Forelimb muscle (tissue), 1 donor: ENCODE results near the gene LRPAP1. TPM values are rescaled to one million over a fixed set of nuclear protein-coding genes. Genes with fewer than 3 reads are reported as not detected.
A peak's percentile ranks its signal among the peaks of the same experiment; 100 is the strongest.
"Not testable (repeated sequence)": the region's sequence is repeated elsewhere in the genome, so short reads cannot be mapped to it uniquely, and the experiment has no call there.

Experiments used
- DNase-seq: peaks from one replicate; pipeline ENCODE4 v3.0.0-alpha.2; 2013; ENCODE audit warnings: low read depth
- polyA plus RNA-seq: library from polyadenylated mRNA; unstranded; fragments of 120-200 nt; gene quantifications from one replicate; pipeline ENCODE4 v1.2.1, GENCODE V29; 2013; ENCODE audit not compliant: insufficient read length

Gene LRPAP1, protein sequence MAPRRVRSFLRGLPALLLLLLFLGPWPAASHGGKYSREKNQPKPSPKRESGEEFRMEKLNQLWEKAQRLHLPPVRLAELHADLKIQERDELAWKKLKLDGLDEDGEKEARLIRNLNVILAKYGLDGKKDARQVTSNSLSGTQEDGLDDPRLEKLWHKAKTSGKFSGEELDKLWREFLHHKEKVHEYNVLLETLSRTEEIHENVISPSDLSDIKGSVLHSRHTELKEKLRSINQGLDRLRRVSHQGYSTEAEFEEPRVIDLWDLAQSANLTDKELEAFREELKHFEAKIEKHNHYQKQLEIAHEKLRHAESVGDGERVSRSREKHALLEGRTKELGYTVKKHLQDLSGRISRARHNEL
- polyA plus RNA-seq, result 66.2 TPM

DNA sequence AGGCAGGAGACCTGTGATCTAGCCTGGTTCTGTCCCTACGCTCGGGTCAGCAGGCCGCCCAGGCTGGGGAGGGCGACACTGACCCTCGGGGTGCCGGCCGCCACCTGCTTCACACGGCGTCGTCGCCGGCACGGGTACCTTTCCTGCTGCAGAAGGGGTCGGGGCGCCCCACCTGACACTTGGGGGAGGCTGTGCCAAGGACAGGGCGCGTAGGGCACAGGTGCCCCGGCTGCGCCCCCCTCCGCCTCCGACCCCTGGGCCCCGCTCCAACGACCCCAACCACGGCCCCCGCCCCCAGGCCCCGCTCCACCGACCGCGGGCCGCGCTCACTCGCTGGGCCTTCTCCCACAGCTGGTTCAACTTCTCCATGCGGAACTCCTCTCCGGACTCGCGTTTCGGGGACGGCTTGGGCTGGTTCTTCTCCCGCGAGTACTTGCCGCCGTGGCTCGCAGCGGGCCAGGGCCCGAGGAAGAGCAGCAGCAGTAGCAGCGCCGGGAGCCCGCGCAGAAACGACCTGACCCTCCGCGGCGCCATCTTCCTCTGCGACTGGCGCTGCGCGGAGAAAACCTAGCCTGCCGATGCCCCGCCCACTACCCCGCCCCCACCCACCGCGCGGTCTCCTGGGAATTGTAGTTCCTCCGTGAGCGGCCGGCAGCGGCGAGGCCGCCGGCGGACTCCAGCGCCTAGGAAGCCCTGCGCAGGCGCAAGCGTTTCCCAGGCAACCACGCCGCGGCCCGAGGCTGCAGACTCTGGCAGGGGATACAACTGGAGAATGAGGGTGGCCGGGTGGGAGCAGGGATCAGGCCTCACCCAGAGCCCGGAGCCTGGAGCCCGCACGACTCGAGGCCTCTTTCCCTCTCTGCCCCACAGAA lies at the start of gene LRPAP1:
LRPAP1 (minus strand) TSS at position 544 of the 872 bp plus-strand sequence; CDS start at position 534, 10 bp downstream.
- DNase-seq, result peak; percentile 72

DNA sequence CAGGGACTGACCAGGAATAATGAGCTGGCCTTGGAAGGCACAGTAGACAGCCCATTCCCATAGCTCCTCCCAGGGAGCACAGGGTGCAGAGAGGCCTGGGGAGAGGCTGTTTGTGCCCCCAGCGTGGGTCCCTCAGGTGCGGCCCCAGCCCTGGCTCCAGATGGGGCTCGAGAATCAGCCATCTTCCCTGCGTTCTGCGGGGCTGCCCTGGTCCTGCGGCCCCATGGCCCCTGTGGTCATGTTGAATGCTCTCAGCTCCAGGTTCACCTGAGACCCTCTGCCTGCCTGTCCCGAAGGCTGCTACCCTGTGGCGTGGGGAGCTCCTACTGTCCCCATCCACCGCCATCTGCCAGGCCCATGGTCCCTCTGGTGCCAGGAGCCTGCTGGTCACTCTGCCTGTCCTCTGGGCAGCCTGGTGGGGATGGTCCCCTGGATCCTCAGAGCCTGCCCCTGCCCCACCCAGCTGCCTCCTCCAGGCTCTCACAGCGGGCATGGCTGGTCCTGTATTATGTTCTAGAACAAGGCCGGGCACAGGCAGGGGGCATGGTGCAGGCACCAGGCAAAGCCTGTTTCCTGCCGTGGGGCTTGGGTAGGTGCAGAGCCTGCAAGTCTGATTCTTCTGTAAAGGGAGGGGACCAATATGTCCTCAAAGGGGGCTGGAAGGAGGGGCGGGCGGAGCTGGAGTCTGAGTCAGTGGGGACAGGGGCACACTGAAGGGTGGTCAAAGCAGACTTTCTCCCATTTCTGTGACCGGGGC lies 49.3 kb upstream of the LRPAP1 start:
- not testable (repeated sequence) for DNase-seq

DNA sequence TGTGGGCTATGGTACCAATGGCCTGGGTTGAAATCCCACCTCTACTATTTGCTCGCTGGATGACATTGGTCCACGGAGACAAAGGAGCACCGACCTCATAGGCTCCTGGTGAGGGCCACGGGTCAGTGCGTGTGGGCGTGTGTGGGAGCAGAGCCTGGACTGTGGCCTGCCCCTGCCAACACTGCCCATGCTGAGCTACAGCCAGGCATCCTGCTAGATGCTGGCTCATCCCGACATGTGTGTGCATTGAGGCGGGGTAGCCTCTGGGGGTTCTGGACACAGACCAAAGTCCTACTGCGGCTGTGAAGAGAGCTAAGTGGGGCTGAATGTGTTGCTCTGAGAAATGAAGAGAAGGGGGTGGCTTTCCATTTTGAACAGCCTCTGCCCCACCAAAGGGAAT lies 48.6 kb upstream of the LRPAP1 start:
- not testable (repeated sequence) for DNase-seq

DNA sequence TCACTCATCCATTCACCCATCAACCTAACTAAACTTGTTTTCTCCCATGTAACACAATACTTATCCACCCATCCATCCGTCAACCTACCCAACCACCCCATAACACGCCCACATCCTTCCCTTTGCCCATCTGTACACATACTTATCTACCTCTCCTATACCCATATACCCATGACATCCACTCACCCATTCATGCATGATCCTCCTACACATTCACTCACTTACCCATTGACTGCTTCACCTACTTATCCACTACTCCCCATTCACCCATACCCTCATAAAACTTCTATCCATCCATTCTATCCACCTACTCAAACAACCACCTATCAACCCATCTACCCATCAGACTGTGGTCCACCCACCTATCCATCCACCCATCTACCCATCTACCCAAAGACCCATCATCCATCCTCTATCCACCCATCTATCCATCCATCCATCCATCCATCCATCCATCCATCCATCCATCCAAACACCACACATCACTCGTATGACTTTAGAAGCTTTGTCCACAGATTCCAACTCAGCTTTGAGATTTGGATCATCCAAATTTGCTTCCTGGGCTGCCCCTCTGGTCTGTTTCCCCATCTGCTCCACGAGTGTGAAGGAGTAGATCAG lies 46.4 kb upstream of the LRPAP1 start:
- not testable (repeated sequence) for DNase-seq

DNA sequence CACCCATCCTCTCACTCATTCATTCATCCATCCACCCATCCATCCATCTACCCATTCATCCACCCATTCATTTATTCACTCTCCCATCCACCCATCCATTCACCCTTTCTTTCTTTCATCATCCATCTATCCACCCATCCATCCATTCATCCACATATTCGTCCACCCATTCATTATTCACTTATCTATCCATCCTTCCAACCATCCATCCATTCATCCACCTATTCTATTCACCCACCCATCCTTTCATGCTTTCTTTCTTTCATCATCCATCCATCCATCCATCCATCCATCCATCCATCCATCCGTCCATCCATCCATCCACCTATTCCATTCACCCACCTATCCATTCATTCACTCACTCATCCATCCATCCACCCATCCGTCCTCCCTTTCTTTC lies 45.8 kb upstream of the LRPAP1 start:
- DNase-seq, result not testable (repeated sequence)

DNA sequence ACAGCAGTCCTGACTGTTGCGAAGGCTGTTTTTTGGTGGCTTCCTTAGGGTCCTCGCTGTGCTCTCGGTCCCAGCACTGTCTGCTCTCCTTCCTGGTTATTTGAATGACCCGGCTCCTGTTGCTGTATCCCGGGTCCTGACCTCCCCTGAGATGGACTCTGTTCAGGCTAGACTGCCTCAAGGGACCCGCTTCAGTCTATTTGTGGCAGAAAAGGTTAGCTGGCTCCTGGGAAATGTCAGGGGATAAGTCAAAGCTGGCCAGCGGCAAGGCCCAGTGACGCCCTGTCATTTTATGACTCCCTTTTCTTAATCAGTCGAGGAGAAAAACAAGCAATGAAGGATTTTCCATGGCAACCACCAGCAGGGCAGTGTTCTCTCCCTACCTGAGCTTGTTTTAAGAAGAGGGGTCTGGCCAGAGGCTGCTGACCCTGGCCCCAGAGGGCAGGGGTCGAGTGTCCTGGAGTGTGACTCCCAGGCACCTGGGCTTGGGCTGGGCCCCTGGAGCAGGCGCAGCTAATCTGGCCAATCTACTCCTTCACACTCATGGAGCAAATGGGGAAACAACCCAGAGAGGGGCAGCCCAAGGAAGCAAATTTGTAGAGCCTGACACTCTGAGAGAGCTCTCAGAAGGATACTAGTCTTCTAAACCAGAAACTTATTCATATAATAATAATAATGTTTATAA lies 45.1 kb upstream of the LRPAP1 start:
- not testable (repeated sequence) for DNase-seq

DNA sequence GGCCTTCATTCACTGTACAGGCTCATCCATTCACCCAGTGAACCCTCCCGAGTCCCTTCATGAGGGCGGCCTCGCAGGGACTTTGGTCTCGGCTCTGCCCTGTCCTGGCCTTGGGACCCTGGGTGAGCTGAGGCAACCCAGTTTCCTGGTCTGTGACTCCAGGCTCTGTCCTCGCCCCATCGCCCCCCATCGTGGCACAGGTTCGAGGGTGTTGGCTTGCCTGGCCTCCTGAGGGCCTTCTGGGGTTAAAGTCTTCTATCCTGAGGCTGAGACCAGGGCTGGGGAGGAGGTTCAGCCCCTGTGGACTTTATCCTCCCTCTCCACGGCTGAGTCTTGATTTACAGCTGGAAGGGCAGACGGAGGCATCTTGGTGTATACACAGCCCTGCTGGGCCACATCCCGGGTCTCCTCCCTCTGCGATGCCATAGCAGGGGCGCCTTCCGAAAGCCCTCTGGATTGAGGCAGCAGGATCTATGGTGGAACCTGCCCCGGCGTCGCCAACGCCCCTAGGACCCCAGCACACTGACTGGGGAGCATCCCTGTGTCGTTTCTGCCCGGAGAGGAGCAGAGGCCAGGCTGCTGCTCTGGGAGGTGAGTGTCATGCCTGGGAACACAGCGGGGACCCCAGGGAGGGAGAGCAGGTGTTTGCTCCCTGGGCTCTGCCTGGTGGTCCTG lies 44.4 kb upstream of the LRPAP1 start:
- DNase-seq, result not testable (repeated sequence)

DNA sequence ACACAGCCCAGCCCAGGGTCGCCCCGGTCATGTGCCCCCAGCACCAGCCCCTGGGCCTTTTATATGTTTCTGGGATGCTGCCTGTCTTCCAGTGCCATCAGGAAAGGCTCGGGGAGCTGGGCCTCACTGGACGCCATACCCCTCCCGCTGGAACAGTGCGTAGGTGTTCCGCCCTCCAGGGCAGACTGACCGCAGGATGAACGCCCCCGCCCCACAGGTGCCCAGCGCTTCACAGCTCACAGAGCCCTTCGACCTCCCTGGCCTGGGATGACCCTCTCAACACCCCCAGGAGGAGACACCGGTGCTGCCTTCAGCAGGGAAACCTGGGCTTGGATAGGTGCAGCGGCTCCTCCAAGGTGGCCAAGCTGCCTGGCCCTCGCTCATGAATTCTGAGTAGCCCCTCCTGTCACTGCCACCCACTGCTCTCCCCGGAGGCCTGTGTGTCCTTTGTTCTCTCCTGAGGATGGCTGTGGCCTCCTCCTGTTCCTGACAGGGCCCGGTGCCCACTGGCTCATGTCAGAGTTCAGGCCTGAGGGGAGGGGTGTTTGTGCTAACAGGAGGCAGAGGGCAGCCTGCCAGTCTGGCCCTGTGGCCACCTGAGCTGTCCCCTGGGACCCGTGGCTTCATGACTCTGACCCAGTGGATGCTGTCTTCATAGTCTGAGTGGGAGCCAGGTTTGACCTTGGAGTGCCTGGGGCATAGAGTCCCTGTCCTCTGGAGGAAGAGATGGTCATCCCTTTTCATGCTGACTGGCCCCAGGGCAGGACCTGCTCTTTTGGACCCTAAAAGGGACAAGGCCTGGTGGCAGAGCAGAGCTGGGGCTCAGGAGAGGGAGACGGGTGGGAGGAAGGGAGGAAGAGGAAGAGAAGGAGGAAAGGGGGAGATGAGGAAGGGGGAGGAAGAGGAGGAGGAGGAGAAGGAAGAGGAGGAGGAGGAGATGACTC lies 43.5 kb upstream of the LRPAP1 start:
- not testable (repeated sequence) for DNase-seq

DNA sequence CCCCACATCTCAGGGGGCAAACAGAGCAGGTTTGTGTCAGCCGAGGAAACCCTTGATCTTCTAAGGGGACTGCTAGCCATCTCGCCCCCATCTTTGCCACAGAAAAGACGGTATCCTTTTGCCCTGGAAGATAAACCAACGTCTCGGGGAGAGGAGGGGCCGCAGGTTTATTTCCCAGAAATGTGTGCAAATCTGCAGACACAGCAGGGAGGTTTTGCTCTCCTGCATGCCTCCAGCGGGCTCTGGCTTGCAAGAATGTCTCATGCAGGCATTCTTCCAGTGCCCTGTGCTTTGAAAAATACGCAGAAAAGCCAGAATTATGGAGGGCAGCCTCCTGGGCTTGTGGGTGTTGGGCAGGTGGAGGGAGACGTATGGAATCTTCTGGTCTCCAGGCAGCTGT lies 42.6 kb upstream of the LRPAP1 start:
- DNase-seq, result not testable (repeated sequence)

DNA sequence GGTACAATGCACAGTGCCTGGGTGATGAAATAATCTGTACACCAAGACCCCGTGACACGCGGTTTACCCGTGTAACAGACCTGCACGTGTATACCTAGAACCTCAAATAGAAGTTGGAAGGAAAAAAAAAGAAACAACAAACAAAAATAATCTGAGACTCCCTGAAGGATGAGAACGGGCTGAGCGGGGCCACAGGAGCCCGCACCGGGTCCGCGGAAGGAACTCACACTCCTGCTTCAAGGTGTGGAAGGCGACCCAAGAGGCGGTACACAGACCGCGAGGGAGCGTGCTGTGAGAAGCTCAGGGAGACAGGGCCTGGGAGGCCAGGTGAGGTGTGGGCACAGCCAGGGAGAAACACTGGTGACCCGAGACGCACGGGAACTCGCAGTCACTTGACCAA lies 42.1 kb upstream of the LRPAP1 start:
- not testable (repeated sequence) for DNase-seq

DNA sequence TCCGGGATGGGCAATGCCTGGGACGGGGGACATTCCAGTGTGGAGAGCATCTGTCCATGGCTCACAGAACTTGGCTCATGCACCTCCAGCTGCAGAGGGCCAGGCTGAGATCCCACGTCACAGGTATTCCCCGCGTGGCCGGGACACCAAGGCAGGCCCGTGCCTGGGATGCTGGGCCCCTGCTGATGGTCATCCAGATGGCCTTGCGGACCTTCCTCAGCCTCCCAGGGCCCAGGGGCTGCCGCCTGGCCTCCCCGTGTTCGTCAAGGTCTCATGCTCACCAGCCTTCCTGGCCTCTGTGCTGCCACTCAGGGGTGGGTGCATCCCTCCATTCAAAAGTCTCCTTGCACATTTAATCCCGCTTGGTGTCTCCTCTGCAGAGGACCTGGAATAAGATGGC lies 40.9 kb upstream of the LRPAP1 start:
- DNase-seq, result no peak

DNA sequence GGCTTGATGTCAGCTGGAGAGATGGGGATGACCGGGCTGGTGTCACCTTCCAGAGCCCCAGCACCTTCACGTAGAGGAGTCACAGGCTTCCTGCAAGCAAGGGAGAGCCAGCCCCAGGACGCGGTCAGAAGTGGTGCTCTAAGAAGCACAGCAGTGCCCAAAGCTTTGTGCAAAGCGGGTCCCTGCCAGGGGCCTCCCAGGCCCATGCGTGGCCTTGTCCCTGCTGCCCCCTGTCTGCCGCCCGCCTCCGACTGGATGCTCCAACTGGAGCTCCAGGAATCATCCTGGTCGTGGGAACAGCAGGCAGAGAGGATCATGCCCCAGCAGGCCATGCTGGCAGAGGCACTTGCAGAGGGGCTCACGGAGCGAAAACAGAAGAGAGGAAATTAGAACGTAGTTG lies 40.1 kb upstream of the LRPAP1 start:
- no peak for DNase-seq

DNA sequence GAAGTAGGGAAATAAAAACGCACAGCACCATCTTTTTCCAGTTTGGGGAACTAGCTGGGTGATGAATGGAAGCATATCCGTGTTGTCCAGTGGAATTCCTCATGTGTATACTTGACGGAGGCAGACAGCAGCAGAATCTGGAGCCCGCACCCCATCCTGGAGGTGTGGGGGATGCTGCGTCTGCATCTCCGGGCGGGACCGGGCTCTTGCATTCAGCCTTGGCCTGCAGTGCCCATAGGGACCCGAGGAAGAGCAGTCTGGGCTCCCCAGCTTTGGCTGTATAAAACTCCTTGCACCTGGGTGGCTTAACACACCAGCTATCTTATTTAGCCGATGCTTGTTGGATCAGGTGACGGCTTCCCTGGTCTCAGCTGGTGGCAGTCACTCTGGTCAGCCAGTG lies 39.7 kb upstream of the LRPAP1 start:
- DNase-seq, result no peak

DNA sequence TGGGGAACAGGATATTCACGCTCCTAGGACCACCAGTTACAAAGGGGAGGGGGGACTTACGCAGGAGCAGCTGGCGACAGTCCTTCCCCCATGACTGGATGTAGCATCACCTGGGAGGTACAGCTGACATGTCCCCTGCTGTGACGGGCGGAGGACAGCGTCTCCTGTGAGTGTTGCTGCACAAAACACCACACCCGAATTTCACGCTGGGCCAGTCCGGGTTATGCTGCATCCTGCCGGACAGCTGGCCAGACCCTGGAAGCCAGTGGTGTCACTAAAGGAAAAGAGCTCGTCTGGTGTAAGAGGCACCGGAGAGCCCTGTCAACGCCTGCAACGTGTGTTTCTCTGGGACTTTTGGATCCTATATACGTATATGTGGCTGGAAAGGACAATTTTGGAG lies 38.7 kb upstream of the LRPAP1 start:
- DNase-seq, result not testable (repeated sequence)

DNA sequence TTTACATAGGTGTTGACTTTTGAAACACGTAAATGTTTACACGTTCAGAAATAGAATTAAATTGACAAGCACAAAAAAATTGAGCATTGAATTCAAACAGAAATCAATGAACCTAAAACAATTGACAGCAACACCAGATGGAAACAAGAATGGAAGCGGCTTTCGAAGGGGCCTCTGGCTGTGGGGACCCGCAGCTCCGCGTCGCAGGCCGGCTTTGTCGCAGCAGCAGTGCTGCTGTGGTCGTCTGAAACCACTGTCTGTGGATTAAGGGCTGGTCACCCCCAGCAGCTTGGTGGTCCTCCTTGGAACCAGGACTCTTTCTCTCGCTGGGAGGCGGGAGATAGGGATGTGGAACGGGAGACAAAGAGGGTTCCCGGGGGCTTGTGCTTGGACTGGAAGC lies 37.4 kb upstream of the LRPAP1 start:
- DNase-seq, result not testable (repeated sequence)

DNA sequence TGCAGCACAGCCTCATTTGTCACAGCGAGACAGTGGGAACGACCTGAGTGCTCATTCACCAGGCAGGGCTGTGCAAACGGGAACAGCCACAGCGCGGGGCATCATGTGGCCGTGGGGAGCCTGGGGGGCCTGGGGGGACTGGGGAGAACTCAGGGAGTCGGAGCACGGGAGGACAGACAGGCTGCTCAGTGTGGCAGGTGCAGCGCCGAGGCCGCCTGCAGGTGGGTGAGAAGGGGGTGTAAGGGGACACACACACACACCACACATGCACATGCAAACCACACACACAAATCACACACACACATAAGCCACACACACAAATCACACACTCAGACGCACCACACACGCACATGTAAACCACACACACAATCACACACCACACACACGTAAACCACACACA lies 34.5 kb upstream of the LRPAP1 start:
- DNase-seq, result not testable (repeated sequence)

DNA sequence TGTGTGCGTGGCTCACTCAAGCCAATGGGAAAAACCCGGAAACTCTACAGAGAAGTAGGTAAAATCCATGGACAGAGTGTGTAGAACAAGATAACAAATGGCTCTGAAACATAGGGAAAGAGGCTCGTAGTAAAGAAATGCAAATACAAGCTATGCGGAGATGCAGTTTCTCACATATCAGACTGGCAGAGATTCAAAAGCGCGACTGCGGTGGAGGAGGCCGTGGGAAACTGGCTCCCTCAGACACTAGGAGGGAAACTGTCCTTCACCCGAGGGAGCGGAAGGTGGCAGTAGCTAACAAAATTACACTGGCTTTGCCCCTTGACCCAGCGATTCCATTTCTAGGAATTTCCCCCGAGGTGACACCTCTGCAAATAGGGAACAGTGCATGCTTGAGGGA lies 34.1 kb upstream of the LRPAP1 start:
- not testable (repeated sequence) for DNase-seq

DNA sequence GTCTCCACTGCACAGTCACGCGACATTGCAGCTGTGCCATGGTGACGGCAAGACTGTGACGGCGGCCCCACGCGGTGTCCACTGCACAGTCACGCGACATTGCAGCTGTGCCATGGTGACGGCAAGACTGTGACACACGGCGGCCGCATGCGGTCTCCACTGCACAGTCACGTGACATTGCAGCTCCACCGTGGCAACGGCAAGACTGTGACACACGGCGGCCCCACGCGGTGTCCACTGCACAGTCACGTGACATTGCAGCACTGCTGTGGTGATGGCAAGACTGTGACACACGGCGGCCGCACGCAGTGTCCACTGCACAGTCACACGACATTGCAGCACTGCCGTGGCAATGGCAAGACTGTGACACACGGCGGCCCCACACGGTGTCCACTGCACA lies 32.7 kb upstream of the LRPAP1 start:
- DNase-seq, result not testable (repeated sequence)

DNA sequence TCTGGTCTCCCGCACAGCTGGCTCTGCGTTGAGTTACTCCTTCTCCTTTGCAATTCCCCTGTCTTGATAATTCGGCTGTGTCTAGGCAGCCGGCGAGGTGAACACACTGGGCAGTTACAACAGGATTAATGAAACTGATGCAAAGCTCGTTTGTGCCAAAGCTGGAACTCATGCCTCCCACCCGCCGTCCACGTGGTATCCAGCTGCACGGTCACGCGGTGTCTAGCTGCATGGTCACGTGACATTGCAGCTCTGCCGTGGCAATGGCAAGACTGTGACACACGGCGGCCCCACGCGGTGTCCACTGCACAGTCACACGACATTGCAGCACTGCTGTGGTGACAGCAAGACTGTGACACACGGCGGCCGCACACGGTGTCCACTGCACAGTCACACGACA lies 31.2 kb upstream of the LRPAP1 start:
- DNase-seq, result no peak
